GM12873 (cell line): ENCODE results near the gene MUC12.

Experiments used
- TF ChIP-seq, protein P1 (sequence below): IDR thresholded peaks from 2 replicates; pipeline ENCODE4 v1.5.1; 2012; ENCODE audit warnings: low read depth, mild to moderate bottlenecking, moderate library complexity, low read length, control low read depth; ENCODE audit not compliant: insufficient read depth; ENCODE audit errors: missing control alignments

Gene MUC12

DNA sequence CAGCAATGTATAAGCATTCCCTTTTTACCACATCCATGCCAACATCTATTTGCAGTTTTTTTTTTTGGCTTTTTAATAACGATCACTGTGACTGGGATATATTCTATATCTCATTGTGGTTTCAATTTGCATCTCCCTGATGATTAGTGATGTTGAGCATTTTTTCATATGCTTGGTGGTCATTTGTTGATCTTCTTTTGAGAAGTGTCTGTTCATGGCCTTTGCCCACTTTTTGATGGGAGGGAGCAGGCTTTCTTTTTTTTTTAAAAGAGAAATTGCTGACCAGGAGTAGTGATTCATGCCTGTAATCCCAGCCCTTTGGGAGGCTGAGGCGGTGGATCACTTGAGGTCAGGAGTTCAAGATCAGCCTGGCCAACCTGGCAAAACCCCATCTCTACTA, 54.5 kb downstream of the MUC12 start:
- TF ChIP-seq, protein P1, sequence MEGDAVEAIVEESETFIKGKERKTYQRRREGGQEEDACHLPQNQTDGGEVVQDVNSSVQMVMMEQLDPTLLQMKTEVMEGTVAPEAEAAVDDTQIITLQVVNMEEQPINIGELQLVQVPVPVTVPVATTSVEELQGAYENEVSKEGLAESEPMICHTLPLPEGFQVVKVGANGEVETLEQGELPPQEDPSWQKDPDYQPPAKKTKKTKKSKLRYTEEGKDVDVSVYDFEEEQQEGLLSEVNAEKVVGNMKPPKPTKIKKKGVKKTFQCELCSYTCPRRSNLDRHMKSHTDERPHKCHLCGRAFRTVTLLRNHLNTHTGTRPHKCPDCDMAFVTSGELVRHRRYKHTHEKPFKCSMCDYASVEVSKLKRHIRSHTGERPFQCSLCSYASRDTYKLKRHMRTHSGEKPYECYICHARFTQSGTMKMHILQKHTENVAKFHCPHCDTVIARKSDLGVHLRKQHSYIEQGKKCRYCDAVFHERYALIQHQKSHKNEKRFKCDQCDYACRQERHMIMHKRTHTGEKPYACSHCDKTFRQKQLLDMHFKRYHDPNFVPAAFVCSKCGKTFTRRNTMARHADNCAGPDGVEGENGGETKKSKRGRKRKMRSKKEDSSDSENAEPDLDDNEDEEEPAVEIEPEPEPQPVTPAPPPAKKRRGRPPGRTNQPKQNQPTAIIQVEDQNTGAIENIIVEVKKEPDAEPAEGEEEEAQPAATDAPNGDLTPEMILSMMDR, result no peak

DNA sequence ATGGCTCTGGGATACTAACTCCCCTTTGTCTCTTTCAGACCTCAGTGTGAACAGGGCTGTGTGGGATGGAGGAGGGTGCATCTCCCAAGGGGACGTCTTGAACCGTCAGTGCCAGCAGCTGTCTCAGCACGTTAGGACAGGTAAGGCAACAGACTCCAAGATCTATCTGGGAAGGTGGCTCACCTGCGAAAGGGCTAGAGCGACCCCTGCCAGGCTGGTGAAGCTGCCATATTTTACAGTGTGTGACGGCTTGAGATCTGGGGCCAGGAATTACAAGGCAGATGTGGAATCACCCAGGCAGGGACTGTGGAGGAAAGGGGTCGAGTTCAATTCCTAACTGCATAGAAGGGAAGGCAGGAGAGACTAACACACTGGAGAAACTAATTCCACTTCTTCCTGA, 61.7 kb downstream of the MUC12 start:
- TF ChIP-seq, protein P1, result no peak

DNA sequence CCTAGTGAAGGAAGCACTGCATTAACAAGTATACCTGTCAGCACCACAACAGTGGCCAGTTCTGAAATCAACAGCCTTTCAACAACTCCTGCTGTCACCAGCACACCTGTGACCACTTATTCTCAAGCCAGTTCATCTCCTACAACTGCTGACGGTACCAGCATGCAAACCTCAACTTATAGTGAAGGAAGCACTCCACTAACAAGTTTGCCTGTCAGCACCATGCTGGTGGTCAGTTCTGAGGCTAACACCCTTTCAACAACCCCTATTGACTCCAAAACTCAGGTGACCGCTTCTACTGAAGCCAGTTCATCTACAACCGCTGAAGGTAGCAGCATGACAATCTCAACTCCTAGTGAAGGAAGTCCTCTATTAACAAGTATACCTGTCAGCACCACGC, 66.6 kb downstream of the MUC12 start:
- TF ChIP-seq, protein P1, result no peak

DNA sequence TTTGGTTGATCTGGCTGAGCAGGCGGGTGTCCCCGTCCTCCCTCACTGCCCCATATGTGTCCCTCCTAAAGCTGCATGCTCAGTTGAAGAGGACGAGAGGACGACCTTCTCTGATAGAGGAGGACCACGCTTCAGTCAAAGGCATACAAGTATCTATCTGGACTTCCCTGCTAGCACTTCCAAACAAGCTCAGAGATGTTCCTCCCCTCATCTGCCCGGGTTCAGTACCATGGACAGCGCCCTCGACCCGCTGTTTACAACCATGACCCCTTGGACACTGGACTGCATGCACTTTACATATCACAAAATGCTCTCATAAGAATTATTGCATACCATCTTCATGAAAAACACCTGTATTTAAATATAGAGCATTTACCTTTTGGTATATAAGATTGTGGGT, 89.0 kb downstream of the MUC12 start:
- TF ChIP-seq, protein P1, result no peak

DNA sequence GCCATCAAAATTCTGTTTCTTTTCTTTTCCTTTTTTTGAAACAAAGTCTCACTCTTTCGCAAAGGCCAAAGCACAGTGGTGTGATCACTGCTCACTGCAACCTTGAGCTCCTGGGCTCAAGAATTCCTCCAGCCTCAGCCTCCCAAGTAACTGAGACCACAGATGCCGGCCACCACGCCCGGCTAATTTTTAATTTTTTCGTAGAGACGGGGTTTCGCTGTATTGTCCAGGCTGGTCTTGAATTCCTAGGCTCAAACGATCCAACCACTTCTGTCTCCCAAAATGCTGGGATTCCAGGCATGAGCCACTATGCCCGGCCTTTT, 90.2 kb downstream of the MUC12 start:
- TF ChIP-seq, protein P1, result no peak

DNA sequence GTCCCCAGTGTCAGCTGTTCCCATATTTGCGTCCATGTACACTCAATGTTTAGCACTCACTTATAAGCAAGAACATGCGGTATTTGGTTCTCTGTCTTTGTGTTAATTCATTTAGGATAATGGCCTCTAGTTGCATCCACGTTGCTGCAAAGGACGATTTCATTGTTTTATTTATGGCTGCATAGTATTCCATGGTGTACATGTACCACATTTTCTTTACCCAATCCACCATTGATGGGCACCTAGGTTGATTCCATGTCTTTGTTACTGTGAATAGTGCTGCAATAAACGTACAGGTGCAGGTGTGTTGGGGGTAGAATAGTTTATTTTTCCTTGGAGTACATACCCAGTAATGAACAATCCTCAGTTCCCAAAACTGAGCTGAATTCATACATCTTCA, 91.6 kb downstream of the MUC12 start:
- TF ChIP-seq, protein P1, result no peak

DNA sequence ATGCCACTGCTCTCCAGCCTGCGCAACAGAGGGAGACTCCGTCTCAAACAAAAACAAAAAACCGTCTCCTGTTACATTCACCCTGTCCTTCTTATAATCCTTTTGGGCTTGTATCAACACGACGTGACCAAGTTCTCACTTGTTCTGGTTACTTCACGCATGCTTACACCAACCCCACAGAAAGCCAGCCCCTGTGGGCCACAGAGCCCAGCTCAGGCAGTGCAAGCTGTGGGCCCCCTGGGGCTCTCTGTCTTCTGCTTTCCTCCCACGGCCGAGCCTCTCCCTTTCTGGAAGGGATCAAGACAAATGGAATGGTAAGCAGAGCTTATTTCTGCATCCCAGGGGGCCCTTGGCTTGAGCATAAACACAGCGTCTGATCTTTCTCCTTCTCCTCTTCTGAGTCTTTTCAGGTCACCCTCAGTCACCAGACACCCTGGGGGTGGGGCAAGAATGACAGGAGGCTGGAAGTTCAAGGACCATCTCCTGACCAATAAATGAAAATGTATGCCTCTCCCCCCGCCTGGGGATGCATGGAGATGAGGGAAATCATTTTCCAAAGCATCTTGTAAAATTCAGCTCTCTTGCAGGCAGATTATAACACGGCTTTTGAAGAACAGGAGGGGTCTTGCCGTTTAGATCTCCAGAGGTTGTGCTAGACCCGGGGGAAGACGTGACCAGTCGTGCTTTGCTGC, 96.9 kb downstream of the MUC12 start:
- TF ChIP-seq, protein P1, result no peak
